Osteoblast (primary cell): ENCODE measurements around the gene ENAM. TPM values are rescaled to one million over a fixed set of nuclear protein-coding genes. Genes with fewer than 3 reads are reported as not detected.
A peak's percentile ranks its signal among the peaks of the same experiment; 100 is the strongest.
"Not testable (repeated sequence)": the region's sequence is repeated elsewhere in the genome, so short reads cannot be mapped to it uniquely, and the experiment has no call there.

Experiments
- DNase-seq: peaks from one replicate; pipeline ENCODE4 v3.0.0; 2011; ENCODE audit warnings: low spot score, mixed read lengths; ENCODE audit not compliant: insufficient read length; ENCODE audit errors: missing footprints
- H2AFZ ChIP-seq: 2 replicates; pipeline ENCODE4 v1.6.0; 2011; ENCODE audit warnings: mild to moderate bottlenecking, low read length
- H3K27ac ChIP-seq: 2 replicates; pipeline ENCODE4 v1.5.1; 2011; ENCODE audit warnings: mild to moderate bottlenecking, low read depth, low read length, moderate library complexity
- H3K27me3 ChIP-seq: 2 replicates; pipeline ENCODE4 v1.6.0; 2012; ENCODE audit warnings: mild to moderate bottlenecking, control low read depth, inconsistent platforms, low read length, moderate library complexity; ENCODE audit not compliant: insufficient read depth
- H3K36me3 ChIP-seq: 2 replicates; pipeline ENCODE4 v1.5.1; 2011; ENCODE audit warnings: mild to moderate bottlenecking, low read length, control low read depth, moderate library complexity; ENCODE audit not compliant: insufficient read depth
- H3K4me1 ChIP-seq: 2 replicates; pipeline ENCODE4 v1.5.1; 2011; ENCODE audit warnings: mild to moderate bottlenecking, low read length, control low read depth, moderate library complexity; ENCODE audit not compliant: insufficient read depth
- H3K4me2 ChIP-seq: 2 replicates; pipeline ENCODE4 v1.6.0; 2011; ENCODE audit warnings: mild to moderate bottlenecking, low read length; ENCODE audit not compliant: insufficient read depth
- H3K4me3 ChIP-seq: fragments of 200-600 bp; sonication (generic); 3 replicates; pipeline ENCODE4 v1.5.1; 2012; ENCODE audit warnings: mild to moderate bottlenecking, low read length, inconsistent platforms; ENCODE audit not compliant: insufficient read depth
- H3K79me2 ChIP-seq: 2 replicates; pipeline ENCODE4 v1.6.0; 2012; ENCODE audit warnings: mild to moderate bottlenecking, low read length, control low read depth, inconsistent platforms; ENCODE audit not compliant: insufficient read depth
- H3K9me3 ChIP-seq: 2 replicates; pipeline ENCODE4 v1.5.1; 2011; ENCODE audit warnings: low read depth, low read length, control low read depth
- H4K20me1 ChIP-seq: 2 replicates; pipeline ENCODE4 v1.6.0; 2012; ENCODE audit warnings: mild to moderate bottlenecking, low read length, control low read depth; ENCODE audit not compliant: insufficient read depth
- total RNA-seq: library from RNA; depleted of rRNA; stranded (reverse); fragments of >200 nt; gene quantifications from 2 replicates; pipeline ENCODE4 v1.2.3, GENCODE V29; 2012
- TF ChIP-seq, protein P1 (sequence below): IDR thresholded peaks from 2 replicates; pipeline ENCODE4 v1.5.1; 2011; ENCODE audit warnings: mild to moderate bottlenecking, low read depth, low read length, moderate library complexity; ENCODE audit errors: extremely low read depth

ENAM gene
- total RNA-seq, 1 donor: not detected

DNA sequence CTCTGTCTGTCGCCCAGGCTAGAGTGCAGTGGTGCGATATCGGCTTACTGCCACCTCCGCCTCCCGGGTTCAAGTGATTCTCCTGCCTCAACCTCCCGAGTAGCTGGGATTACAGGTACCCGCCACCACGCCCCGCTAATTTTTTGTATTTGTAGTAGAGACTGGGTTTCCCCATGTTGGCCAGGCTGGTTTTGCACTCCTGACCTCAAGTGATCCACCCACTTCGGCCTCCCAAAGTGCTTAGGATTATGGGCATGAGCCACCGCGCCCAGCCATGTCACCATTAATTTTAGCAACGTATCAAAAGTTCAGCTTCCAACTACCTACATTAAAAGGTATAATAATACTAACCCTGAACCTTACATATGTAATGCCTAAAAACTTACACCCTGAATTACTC, 58.8 kb downstream of the ENAM start:
- H4K20me1 ChIP-seq: peaks cover 12% of the 10 kb centered on the region
- peaks cover 6% of the 10 kb centered on the region for H3K36me3 ChIP-seq
- TF ChIP-seq, protein P1, sequence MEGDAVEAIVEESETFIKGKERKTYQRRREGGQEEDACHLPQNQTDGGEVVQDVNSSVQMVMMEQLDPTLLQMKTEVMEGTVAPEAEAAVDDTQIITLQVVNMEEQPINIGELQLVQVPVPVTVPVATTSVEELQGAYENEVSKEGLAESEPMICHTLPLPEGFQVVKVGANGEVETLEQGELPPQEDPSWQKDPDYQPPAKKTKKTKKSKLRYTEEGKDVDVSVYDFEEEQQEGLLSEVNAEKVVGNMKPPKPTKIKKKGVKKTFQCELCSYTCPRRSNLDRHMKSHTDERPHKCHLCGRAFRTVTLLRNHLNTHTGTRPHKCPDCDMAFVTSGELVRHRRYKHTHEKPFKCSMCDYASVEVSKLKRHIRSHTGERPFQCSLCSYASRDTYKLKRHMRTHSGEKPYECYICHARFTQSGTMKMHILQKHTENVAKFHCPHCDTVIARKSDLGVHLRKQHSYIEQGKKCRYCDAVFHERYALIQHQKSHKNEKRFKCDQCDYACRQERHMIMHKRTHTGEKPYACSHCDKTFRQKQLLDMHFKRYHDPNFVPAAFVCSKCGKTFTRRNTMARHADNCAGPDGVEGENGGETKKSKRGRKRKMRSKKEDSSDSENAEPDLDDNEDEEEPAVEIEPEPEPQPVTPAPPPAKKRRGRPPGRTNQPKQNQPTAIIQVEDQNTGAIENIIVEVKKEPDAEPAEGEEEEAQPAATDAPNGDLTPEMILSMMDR: no peak
- peak overlapping the region; percentile 94 for H3K4me2 ChIP-seq
- no peaks in the 10 kb centered on the region for H3K9me3 ChIP-seq
- no peak for DNase-seq
- H3K27ac ChIP-seq: peak overlapping the region; percentile 97
- peaks cover 37% of the 10 kb centered on the region for H3K79me2 ChIP-seq
- peaks cover 28% of the 10 kb centered on the region for H3K4me1 ChIP-seq
- peak overlapping the region; percentile 93 for H3K4me3 ChIP-seq
- H3K27me3 ChIP-seq: no peaks in the 10 kb centered on the region
- peak overlapping the region; percentile 98 for H2AFZ ChIP-seq

- Histone ChIP-seq H4K20me1 (peaks cover 12% of the 10 kb centered on the region), H3K4me1 (peaks cover 28% of the 10 kb centered on the region), H3K27me3 (no peaks in the 10 kb centered on the region), H3K36me3 (peaks cover 6% of the 10 kb centered on the region), H3K4me3 (peak within 1 kb of the TSS; percentile 93), H3K79me2 (peaks cover 39% of the 10 kb centered on the region), H3K27ac (peak within 1 kb of the TSS; percentile 97), H3K9me3 (no peaks in the 10 kb centered on the region), H2AFZ (peak within 1 kb of the TSS; percentile 98), H3K4me2 (peak within 1 kb of the TSS; percentile 94)
- TF ChIP-seq, protein P1: peak; percentile 100
- peak; percentile 91 for DNase-seq
These were observed 59.6 kb downstream of the ENAM start, which contains the start of gene UTP3 for GRCh38 chr4:70687821-70688794. TSS of gene UTP3 (plus strand) at chr4:70688532. CDS start at chr4:70688678, 146 bp downstream.

- Histone ChIP-seq H3K9me3 (no peaks in the 10 kb centered on the region), H3K4me1 (peaks cover 28% of the 10 kb centered on the region), H3K27ac (peak overlapping the region; percentile 97), H3K27me3 (no peaks in the 10 kb centered on the region), H4K20me1 (peaks cover 12% of the 10 kb centered on the region), H3K79me2 (peaks cover 39% of the 10 kb centered on the region), H3K4me3 (peak overlapping the region; percentile 93), H2AFZ (peak overlapping the region; percentile 98), H3K36me3 (peaks cover 6% of the 10 kb centered on the region), H3K4me2 (peak overlapping the region; percentile 94)
- DNase-seq: peak; percentile 55
- TF ChIP-seq, protein P1: no peak
These were observed 60.3 kb downstream of the ENAM start for GRCh38 chr4:70688795-70689231.

GRCh38 chr4:70691661-70692060, 63.1 kb downstream of the ENAM start:
- H2AFZ ChIP-seq: no peak overlapping the region
- H4K20me1 ChIP-seq: peaks cover 12% of the 10 kb centered on the region
- H3K4me2 ChIP-seq: no peak overlapping the region
- peaks cover 28% of the 10 kb centered on the region for H3K4me1 ChIP-seq
- peaks cover 6% of the 10 kb centered on the region for H3K36me3 ChIP-seq
- H3K27me3 ChIP-seq: no peaks in the 10 kb centered on the region
- TF ChIP-seq, protein P1: no peak
- no peak overlapping the region for H3K27ac ChIP-seq
- no peak overlapping the region for H3K4me3 ChIP-seq
- H3K79me2 ChIP-seq: peaks cover 39% of the 10 kb centered on the region
- no peak for DNase-seq
- no peaks in the 10 kb centered on the region for H3K9me3 ChIP-seq

- not testable (repeated sequence) for H3K4me3 ChIP-seq, H4K20me1 ChIP-seq, H3K36me3 ChIP-seq, H3K4me2 ChIP-seq, H2AFZ ChIP-seq, H3K27me3 ChIP-seq, H3K27ac ChIP-seq, H3K9me3 ChIP-seq, DNase-seq
- peaks cover 26% of the 10 kb centered on the region for H3K79me2 ChIP-seq
- peaks cover 15% of the 10 kb centered on the region for H3K4me1 ChIP-seq
These were observed 66.1 kb downstream of the ENAM start for GRCh38 chr4:70694633-70695032.
